ENCODE data around the gene A2M.
"Not testable (repeated sequence)": the region's sequence is repeated elsewhere in the genome, so short reads cannot be mapped to it uniquely, and the experiment has no call there.

A2M gene

DNA sequence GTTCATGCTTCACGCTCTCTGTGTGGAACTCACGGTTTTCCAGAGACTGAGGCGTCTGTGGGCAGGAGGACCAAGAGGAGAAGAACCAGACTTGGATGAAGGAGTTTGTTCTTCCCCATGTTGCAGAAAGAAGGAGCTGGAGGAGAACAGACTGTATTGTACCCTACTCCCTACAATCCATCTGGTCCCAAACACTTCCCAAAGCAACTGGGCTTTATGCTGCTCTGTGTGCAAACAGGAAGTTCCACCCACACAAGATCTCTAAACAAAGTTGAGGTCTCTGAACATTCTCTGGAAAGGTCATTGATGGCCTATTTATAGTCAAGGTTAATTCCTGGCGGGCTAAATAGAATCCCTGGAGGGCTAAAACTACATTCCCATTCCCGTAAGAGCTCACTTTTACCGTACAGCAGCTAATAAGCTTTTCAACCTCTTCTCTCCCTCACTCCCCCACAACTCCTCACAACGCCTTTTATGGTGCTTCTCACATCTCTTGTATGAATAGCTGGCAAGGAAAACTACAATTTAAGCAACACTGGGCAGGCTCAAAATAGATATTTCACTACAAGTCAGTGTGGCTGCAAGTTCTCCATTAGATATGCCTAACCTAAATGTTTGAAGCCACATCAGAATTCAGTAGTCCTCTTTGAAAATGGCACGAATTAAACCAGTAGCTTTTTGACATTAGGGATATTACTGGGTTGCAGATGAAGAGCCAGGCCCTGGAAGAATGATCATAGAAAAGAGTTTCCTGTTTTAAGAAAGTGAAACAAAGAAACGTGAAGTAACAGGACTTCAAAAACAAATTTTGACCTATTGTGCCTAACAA lies at the start of gene A2M:
Gene A2M, minus strand, starts transcription at position 189 of the 829 bp plus-strand sequence. Its CDS starts 70 bp downstream, at position 119.
- DNase-seq, result no peak

DNA sequence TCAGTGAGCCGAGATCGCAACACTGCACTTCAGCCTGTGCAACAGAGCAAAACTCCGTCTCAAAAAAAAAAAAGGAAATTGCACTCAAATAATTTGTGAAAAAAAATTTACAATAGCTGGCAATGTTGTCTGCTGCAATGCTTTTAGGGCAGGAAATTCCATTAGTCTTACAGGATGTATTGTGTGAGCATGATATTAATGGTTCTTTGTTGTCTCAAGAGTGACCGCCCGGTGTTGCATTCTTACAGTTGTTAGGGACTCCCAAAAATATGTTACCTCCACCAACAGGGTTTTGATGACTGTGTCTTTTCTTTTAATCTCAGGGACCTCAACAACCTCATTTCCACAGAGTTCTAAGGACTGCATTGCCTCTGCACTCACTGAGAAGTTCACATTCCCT lies 47.7 kb upstream of the A2M start:
- no peak for DNase-seq

DNA sequence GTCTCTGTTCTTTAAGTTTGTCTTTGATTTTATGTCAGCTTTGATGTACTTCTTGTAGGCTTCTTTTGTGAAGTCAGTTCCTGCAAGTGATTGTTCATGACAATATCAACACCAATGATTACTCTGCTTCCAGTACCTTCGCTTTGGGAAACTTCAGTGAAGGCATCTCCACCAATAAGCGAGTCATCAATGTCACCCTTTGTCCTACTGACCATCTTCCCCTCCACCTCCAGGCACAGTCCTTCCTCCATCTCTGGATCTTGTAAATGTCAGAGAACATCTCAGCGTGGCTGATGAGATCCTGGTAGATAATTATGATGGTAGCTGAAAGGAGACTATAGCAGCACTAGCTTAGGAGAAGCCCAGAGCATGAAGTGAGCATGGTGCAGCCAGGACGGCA lies 40.4 kb upstream of the A2M start:
- DNase-seq, result no peak

DNA sequence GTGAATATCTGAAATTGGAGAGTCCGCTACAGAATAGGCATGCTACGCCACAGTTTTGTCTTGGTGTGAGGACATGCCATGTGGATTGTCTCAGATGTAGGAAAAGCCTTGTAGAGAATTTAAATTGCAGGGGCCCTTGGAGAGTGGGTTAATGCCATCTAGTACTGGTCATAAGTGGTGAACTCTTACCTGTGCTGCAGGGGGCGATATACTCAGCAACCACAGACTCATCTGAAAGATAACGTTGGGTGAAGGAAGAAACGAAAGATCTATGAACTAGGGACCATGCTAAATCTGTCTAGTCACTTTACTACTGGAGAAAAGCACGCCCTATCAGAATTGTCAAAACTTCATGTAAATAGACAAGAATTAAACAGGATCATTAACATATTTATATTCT lies 33.7 kb upstream of the A2M start:
- peak; percentile 24 for DNase-seq

DNA sequence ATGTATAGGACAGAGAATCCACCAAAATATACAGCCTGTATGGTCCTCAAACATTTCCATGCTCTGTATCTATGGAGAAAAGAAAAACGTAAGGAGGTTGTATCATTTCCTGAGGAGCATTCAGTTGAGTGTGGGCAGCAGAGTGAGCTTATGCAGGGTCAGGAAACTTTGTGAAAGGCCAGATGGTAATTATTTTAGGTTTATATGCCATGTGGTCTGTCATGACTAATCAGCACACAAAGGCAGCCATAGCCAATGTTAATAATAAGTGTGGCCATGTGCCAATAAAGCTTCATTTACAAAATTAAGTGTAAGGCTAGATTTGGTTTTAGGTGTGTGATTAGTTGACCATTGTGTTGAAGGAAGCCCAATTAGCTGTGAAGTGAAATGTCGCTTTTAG lies 33.2 kb upstream of the A2M start:
- no peak for DNase-seq

DNA sequence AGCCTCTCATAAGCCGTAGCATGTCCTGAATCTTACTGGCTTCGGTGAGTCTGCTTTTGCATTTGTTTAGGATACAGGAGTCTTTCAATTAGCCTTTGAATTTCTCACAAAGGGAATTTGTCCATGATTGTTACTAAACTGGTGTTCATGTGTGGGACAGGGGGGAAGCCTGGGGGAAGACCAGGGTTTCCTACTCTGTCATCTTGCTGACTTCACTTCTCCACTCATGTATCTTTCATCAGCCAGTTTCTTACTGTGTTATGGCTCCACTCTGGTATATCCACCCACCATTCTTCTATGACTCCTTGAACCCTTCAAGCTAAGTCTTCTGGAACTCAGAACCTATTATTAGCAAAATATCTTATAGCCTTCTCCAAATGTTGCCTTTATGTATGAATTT lies 31.7 kb upstream of the A2M start:
- no peak for DNase-seq

DNA sequence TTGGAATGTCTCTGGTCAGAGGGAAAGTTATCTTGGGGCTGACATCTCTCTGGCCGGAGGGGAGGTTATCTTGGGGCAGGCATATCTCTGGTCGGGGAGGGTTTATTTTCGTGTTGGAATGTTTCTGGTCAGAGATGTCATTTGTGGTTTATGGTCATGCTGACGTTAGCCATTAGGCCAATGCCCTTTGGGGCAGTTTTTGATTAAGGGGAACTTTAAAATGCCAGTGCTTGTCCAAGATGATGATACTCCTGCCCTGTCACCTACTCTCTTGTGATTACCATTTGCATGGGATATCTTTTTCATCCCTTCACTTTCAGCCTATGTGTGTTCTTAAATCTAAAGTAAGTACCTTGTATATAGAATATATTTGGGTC lies 29.0 kb upstream of the A2M start:
- no peak for DNase-seq

DNA sequence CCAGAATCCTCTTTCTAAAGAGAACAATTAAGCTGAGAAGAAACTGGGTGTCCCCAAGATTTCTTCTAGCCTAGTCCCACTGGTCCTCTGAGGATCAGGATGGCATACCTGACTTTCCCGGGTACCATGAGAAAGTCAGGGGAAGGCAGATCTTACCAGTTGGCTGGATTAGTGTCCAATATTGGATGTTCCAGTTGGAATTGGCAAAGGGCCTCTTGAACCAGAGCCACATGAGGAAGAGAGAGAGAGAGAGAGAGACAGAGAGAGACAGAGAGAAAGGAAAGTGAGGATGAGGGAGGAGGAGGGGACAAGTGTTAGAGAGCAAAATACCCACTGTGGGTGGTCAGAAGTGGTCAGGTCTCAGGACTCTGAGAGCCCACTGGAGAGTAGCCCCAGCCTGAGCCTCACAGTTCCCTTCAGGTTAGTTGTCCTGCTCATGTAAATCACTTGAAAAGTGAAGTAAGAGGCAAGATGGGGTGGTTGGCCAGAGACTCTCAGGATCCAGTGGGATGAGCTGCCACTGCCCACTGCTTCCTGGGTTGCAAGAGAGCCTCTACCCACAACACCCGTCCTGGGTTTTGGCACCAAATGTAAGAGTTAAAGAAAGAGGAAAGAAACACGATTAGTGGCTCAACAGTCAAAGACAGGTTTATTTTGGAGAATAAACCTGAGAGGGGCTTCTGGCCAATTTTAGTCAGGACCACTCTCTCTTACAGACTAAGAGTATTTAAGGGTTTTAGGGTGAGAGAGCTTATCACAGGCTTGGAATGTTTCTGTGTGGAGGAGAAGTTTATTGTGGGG lies 28.4 kb upstream of the A2M start:
- no peak for DNase-seq

DNA sequence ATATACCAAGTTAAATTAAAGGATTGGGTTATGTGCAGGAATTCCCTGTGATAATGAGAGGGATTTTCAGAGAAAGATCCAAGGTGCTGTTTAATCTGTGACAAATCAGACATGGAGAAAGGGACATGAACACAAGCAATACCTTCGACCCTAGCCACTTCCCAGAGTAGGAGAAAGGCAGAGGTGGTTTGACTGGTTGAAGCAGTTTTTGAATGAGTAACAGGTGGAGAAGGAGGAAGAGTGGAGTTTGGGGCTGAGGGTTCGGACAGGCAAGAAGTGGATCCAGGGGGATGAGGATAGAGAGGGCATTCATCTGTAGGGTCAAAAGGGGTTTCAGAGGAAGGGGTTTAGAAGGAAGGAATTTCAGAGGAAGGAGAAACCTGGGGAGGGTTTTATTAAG lies 27.4 kb upstream of the A2M start:
- DNase-seq, result no peak

DNA sequence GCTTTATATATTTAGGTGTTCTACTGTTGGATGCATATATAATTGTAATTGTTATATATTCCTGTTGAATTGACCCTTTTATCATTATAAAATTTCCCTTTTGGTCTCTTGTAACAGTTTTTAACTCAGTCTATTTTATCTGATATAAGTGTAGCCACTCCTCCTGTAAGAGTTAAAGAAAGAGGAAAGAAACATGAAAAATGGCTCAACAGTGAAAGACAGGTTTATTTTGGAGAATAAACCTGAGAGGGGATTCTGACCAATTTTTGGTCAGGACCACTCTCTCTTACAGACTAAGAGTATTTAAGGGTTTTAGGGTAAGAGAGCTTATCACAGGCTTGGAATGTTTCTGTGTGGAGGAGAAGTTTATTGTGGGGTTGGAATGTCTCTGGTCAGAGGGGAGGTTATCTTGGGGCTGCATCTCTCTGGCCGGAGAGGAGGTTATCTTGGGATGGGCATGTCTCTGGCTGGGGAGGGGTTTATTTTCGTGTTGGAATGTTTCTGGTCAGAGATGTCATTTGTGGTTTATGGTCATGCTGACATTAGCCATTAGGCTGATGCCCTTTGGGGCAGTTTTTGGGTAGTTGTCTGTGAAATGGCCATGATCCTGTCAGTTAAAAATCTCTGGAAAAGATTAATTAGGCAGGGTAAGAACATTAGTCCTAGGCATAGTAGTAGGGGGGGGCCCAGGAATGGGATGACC lies 24.0 kb upstream of the A2M start:
- DNase-seq, result not testable (repeated sequence)

DNA sequence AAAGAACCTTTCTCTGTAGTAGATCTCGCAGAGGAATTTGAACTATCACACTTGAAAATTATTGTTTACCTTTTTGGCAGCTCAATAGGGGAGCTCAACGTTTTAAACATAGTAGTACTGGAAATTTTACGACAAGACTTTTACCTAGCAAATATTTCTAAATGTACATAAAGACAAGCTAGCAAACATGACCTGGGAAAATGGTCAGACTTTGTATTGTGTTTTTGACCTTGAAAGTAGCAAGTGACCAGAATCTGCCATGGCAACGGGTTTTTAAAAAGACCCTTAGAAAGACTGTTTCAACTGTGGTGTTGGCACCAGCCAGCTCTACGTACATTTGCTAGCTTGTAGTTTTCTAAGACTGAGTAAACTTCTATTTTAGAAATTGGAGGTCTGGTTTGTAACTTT lies 20.2 kb upstream of the A2M start:
- DNase-seq, result no peak

DNA sequence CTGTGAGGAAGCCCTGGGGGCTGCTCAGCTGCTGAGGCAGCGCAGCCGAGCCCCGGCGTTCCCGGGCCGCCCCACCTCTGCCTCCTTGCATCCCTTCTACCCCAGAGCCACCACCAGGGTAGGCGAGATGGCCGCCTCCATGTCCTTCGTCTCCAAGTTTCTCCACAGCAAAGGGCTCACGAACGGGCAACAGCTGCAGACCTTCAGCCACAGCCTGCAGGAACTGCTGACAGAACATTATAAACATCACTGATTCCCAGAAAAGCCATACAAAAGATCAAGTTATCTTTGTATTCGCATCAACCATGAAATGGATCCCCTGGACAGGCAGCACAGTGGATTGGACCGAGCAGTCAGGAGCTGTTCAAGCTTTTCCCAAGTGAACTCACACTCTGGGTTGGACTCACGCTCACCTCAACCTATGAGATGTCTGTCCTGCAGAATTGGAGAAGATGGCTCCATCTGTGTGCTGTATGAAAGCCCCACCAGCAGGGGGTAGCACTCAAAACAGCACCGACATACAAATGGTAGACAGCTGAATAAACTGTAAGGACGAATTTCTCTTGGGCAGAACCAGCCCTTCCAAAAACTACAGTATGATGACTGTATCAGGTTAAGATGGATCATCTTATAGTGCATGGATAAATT lies 19.4 kb upstream of the A2M start:
- peak; percentile 15 for DNase-seq

DNA sequence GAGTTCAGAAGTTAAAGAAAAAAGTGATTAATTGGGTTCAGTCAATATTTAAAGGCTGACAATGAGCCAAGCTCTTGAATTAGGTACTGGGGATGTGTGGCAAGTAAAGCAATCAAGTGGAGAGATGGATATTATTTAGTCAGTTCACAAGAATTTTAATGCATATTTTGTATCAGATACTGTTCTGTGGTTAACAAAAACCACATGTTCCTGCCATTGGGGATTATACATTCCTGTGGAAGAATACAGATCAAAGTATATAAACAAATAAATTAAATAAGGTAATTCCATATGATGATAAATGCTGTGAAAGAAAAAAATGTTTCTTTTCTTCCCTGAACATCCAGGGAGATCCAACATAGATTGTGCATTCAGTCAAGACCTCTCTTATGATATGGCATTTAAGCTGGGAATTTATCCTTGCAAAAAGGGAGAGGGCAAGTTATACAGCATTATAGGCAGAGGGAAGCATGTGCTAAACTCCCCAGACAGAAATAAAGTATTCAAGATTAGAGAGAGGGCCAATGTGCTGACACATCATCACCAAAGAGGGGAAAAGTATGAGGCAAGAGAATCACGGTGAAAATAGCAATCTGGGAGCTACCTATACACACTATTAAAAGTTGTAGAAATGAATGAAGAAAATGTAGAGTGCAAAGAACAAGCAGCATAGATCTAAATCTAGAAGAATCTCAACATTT lies 17.6 kb upstream of the A2M start:
- DNase-seq, result no peak

DNA sequence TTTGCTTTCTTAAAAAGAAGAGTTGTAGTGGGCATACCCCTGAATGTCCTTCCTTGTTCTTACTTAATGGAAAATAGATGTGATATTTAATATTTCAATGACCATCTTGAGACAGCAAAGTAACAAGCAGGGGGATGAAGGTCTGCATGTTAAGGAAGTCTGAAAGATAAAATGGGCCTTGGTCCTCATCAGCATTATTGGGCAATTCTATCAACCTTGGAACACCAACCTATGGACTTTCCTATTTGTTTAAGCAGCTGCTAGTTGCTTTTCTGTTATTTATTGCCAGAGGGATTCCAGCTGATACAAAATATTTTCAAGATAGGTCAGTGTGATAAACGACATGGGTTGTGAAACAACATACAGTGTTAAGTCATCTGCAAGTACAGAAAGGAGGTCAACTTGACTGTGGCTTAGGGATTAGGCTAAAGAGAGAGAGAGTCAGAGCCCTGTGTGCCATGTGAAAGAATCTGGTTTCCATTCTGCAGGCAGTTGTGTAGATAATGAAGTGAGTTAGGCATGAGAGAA lies 16.4 kb upstream of the A2M start:
- no peak for DNase-seq

DNA sequence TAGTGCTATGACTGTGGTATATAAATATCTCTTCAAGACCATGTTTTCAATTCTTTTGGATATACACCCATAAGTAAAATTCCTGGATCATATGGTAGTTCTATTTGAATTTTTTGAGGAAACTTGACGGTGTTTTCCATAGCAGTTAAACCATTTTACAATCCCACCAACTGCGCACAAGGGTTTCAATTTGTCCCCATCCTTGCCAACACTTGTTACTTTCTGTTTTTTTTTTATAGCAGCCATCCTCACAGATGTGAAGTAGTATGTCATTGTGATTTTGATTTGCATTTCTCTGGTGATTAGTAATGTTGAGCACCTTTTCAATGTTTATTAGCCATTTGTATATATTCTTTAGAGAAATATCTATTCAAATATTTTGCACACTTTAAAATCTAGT lies 14.5 kb upstream of the A2M start:
- no peak for DNase-seq

DNA sequence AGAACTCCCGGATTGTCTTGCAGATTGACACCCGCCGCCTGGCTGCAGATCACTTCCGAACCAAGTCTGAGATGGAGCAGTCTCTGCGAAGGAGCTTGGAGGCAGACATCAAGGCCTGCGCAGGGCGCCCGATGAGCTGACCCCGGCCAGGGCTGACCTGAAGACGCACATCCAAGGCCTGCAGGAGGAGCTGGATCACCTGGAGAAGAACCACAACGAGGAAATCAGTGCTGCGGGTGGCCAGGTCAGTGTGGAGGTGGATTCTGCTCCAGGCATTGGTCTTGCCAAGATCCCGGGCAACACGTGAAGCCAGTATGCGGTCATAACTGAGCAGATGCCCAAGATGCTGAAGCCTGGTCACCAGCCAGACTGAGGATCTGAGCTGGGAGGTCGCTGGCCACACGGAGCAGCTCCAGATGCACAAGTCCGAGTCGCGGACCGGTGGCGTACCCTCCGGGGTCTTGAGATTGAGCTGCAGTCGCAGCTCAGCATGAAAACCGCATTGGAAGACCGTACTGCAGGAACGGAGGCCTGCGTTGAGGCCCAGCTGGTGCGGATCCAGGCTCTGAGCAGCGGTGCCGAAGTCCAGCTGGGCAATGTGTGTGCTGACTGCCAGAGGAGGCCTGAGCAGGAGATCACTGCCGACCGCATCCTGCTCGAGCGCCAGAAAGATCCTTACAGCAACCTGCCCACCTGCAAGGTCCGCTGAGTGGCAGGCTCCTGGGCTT lies 12.4 kb upstream of the A2M start:
- no peak for DNase-seq

DNA sequence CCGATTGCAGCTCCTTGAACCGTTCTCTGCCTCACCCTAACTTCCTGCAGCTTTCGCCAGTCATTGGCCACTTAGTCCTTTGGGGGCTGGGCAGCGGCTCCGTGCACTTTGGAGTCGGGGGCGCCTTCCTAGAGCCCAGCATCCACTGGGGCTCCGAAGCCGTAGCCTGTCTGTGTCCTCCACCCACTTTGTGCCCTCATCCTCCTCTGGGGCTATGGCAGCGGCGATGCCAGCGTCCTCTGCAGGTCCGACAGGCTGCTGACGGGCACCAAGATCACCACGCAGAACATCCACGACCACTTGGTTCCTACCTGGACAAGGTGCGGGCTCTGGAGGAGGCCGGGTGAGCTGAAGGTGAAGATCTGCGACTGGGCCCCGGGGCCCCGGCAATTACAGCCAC lies 11.8 kb upstream of the A2M start:
- no peak for DNase-seq

DNA sequence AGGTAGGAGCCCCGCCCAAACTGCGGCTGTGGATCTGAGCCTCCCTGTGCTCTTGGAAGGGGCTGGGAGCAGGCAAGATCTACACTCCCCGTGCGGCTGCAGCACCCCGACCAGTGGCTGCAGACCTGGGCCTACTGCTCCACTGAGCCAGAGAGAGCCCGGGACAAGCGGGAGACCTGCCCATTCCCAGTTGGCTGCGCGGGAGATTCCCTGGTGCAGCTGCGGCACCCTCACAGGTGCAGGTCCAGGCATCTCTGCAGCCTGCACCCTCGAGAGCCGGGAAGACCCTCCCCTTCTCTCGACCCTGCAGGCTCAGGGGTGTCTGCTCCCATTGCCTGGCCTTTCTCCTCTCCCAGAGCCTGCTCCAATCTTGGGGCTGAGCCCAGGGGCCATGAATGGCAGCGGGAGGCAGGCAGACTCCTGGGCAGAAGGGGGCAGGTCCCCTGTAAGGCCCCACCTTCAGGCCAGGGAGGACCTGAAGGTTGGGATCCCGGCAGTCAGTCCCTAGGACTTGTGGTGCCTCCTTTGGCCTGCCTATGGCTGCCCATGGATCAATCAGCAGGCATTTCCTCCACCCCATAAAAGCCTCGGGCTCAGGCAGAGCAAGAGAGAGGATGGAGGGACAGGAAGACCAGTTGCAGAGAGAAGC lies 8.8 kb upstream of the A2M start:
- no peak for DNase-seq

DNA sequence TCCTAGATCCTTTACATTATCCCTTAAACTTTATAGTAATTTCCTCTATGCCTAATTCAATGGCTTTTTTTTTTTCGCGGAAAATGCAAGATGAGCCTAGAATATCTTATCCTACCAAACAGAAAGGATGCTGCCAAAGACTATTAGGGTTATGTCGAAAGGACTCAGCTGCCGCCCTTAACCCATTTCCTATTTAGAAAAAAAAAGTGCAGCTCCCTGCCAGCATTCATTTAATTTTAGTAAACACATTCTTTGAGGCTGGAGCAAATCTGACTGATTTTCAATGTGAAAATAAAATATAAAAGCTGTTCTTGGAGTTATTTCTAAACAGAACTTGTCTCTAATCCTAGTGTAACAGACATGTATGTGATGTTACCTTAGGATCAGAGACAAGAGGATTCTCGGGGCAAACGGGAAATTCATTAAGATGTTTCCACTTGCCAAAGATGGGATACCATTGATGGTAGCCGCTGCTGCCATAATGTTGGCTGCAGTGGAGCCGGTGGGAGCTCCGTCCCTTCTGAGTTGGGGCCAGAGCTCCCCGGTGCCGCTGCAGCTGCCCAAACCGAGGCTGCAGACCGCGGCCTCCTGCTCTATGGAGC lies 8.2 kb upstream of the A2M start:
- no peak for DNase-seq

DNA sequence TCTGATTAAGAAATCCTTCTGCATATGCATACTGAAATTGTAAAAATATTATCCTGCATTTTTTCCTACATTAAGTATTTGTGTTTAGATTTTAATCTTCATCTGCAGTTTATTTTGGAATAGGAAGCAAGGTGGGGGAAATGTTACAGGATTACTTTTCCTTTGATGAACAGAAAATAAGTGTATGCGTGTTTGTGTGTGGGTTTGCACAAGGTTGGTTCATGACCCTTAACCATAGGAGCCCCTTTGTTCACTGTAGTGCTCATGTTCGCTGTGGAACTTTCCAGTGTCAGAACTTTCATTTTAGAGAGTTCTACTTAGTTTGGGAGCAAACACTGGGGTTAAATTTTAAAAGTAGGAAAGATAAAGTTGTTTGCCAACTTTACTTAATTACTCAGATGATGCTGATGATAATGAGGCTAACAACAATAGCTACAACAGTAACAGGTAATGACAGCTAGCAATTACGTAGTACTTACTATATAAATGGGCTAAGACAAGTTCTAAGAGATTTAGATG lies 6.4 kb upstream of the A2M start:
- DNase-seq, result no peak

Data from NCI-H69 (cell line).